ENCODE data around the gene EIF4G2.

Gene EIF4G2

DNA sequence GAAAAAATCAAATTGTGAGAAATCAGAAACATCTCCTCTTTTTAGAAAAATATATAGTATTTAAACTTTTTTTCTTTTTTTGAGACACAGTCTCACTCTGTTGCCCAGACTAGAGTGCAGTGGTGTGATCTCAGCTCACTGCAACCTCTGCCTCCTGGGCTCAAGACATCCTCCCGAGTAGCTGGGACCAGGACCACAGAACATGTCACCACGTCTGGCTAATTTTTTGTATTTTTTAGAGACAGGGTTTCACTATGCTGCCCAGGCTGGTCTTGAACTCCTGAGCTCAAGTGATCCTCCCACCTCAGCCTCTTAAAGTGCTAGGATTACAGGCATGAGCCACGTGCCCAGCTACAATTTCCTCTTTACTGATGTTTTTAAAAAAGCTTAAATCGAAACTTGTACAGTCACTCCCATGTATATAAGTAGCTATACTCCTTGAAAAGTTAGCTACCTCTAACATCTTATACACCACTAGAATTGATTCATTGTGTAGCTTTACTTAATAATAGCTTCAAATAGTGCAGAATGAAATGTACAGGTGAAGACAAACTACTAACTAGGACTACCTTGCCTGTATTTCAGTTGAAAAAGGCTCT is 10.3 kb downstream of the EIF4G2 start:
- DNase-seq (ENCODE audit: extremely low spot score) = no peak
- ChIA-PET POLR2A (interaction anchor here (5.5 kb wide), 1 partner anchor 10 kb away, joined by 63 read pairs; the partner anchor contains the start of gene EIF4G2), CTCF (interaction anchor here (1.4 kb wide), 1 partner anchor 136 kb away, joined by 4 read pairs; no protein-coding TSS in a partner anchor)
- TF ChIP-seq ARNT (IDR thresholded peaks at IDR 0.05) = no peak
- TF ChIP-seq ZNF384 (IDR thresholded peaks at IDR 0.05) = no peak
- no peak for TF ChIP-seq FOXK2 (IDR thresholded peaks at IDR 0.05)

- TF ChIP-seq L3MBTL2 (conservative IDR thresholded peaks at IDR 0.05) (no peak), FOXM1 (IDR thresholded peaks at IDR 0.05; ENCODE audit: borderline replicate concordance) (no peak), ELF4 (IDR thresholded peaks at IDR 0.05) (no peak), SUZ12 (IDR thresholded peaks at IDR 0.05) (no peak), NFRKB (IDR thresholded peaks at IDR 0.05) (no peak), FOXA1 (IDR thresholded peaks at IDR 0.05) (no peak), BHLHE40 (IDR thresholded peaks at IDR 0.05; ENCODE audit: borderline replicate concordance) (no peak), CTBP1 (IDR thresholded peaks at IDR 0.05; ENCODE audit: borderline replicate concordance) (no peak), SP1 (IDR thresholded peaks at IDR 0.05) (no peak), TARDBP (IDR thresholded peaks at IDR 0.05) (no peak), LEF1 (IDR thresholded peaks at IDR 0.05; ENCODE audit: borderline replicate concordance) (no peak)
- TF ChIP-seq, protein P1, sequence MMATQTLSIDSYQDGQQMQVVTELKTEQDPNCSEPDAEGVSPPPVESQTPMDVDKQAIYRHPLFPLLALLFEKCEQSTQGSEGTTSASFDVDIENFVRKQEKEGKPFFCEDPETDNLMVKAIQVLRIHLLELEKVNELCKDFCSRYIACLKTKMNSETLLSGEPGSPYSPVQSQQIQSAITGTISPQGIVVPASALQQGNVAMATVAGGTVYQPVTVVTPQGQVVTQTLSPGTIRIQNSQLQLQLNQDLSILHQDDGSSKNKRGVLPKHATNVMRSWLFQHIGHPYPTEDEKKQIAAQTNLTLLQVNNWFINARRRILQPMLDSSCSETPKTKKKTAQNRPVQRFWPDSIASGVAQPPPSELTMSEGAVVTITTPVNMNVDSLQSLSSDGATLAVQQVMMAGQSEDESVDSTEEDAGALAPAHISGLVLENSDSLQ (IDR thresholded peaks at IDR 0.05) = no peak
- ChIA-PET POLR2A (interaction anchor here (5.5 kb wide), 1 partner anchor 10 kb away, joined by 63 read pairs; the partner anchor contains the start of gene EIF4G2), CTCF (interaction anchor here (1.4 kb wide), 1 partner anchor 137 kb away, joined by 4 read pairs; no protein-coding TSS in a partner anchor)
- DNase-seq (ENCODE audit: extremely low spot score) = no peak
Observed at GRCh38 chr11:10797531-10797930, 11.2 kb downstream of the EIF4G2 start.

- ChIA-PET POLR2A (interaction anchor here (5.5 kb wide), 1 partner anchor 11 kb away, joined by 63 read pairs; the partner anchor contains the start of gene EIF4G2), CTCF (interaction anchor here (1.4 kb wide), 1 partner anchor 137 kb away, joined by 4 read pairs; no protein-coding TSS in a partner anchor)
- no peak for TF ChIP-seq TARDBP (IDR thresholded peaks at IDR 0.05)
- no peak for TF ChIP-seq FOXK2 (IDR thresholded peaks at IDR 0.05)
- no peak for TF ChIP-seq HDGF (IDR thresholded peaks at IDR 0.05; ENCODE audit: borderline replicate concordance)
- TF ChIP-seq CTBP1 (IDR thresholded peaks at IDR 0.05; ENCODE audit: borderline replicate concordance) = no peak
- TF ChIP-seq L3MBTL2 (conservative IDR thresholded peaks at IDR 0.05) = no peak
- TF ChIP-seq ELF4 (IDR thresholded peaks at IDR 0.05) = no peak
- TF ChIP-seq, protein P1 (IDR thresholded peaks at IDR 0.05) = no peak
- TF ChIP-seq ARNT (IDR thresholded peaks at IDR 0.05) = no peak
- TF ChIP-seq FOXA1 (IDR thresholded peaks at IDR 0.05) = no peak
- TF ChIP-seq FOXM1 (IDR thresholded peaks at IDR 0.05; ENCODE audit: borderline replicate concordance) = no peak
- no peak for TF ChIP-seq NFRKB (IDR thresholded peaks at IDR 0.05)
- no peak for TF ChIP-seq SP1 (IDR thresholded peaks at IDR 0.05)
- TF ChIP-seq ZNF384 (IDR thresholded peaks at IDR 0.05) = no peak
- no peak for TF ChIP-seq LEF1 (IDR thresholded peaks at IDR 0.05; ENCODE audit: borderline replicate concordance)
- TF ChIP-seq BHLHE40 (IDR thresholded peaks at IDR 0.05; ENCODE audit: borderline replicate concordance) = no peak
- no peak for TF ChIP-seq SUZ12 (IDR thresholded peaks at IDR 0.05)
- DNase-seq (ENCODE audit: extremely low spot score) = no peak
Observed at GRCh38 chr11:10797001-10797400, 11.7 kb downstream of the EIF4G2 start.

DNA sequence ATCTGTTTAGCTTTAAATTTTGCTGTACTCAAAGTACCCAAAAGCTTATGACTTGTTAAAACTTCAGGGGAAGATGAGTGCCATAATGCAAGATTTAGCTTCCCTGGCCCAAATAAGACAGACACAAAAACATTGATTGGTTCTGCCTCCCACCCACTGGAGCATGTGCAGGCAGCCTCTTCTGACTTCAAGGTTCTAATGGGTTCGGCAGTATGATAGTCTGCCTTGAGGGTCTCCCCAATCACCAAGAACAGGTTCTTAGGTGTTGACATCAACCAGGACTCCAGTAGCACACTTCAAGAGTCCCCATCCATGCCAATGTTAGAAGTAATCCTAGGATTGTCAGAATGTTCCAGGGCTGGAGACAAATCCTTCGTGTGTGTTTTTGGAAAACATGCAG is 12.5 kb downstream of the EIF4G2 start:
- TF ChIP-seq NFRKB (IDR thresholded peaks at IDR 0.05) (no peak), SP1 (IDR thresholded peaks at IDR 0.05) (no peak), ELF4 (IDR thresholded peaks at IDR 0.05) (no peak), ZNF384 (IDR thresholded peaks at IDR 0.05) (no peak), HDGF (IDR thresholded peaks at IDR 0.05; ENCODE audit: borderline replicate concordance) (no peak), SUZ12 (IDR thresholded peaks at IDR 0.05) (no peak), LEF1 (IDR thresholded peaks at IDR 0.05; ENCODE audit: borderline replicate concordance) (no peak), CTBP1 (IDR thresholded peaks at IDR 0.05; ENCODE audit: borderline replicate concordance) (no peak), FOXA1 (IDR thresholded peaks at IDR 0.05) (no peak), FOXM1 (IDR thresholded peaks at IDR 0.05; ENCODE audit: borderline replicate concordance) (no peak), FOXK2 (IDR thresholded peaks at IDR 0.05) (no peak), ARNT (IDR thresholded peaks at IDR 0.05) (no peak), BHLHE40 (IDR thresholded peaks at IDR 0.05; ENCODE audit: borderline replicate concordance) (no peak), L3MBTL2 (conservative IDR thresholded peaks at IDR 0.05) (no peak), TARDBP (IDR thresholded peaks at IDR 0.05) (no peak)
- TF ChIP-seq, protein P1 (IDR thresholded peaks at IDR 0.05) = no peak
- DNase-seq (ENCODE audit: extremely low spot score) = no peak

DNA sequence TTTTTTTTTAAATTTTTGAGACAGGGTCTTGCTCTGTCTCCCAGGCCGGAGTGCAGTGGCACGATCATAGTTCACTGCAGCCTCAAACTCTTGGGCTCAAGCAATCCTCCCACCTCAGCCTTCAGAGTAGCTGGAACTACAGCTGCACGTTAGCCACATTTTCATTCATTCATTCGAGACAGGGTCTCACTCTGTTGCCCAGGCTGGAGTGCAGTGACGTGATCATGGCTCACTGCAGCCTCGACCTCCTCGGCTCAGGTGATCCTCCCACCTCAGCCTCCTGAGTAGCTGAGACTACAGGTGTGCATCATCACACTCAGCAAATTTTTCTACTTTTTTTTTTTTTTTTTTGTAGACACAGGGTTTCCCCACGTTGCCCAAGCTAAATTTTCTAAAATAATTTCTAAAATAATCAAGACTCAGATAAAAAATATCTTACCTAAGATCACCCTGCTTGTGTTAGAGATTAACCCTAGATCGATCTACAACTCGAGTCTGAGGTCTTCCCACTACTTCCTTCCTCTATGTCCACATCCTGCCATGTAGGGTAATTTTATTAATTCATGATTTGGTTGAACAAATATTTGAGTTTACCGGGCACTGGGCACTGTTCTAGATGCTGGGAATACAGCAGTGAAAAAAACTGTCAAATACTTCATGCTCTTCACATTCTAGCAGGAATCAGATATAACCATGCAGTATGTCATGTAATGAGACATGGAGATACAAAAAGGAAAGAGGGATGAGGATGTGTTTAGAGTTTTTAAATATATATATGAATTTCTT is 15.1 kb downstream of the EIF4G2 start:
- DNase-seq (ENCODE audit: extremely low spot score) = no peak
- ChIA-PET POLR2A (interaction anchor here (1.8 kb wide), 1 partner anchor 15 kb away, joined by 21 read pairs; the partner anchor contains the start of gene EIF4G2), CTCF (interaction anchor here (0.7 to 2.8 kb wide), 8 partner anchors 9 to 234 kb away, joined by 3 to 12 read pairs (median 6); no protein-coding TSS in a partner anchor)
- no peak for TF ChIP-seq ELF4 (IDR thresholded peaks at IDR 0.05)
- TF ChIP-seq SP1 (IDR thresholded peaks at IDR 0.05) = no peak
- no peak for TF ChIP-seq LEF1 (IDR thresholded peaks at IDR 0.05; ENCODE audit: borderline replicate concordance)
- TF ChIP-seq HDGF (IDR thresholded peaks at IDR 0.05; ENCODE audit: borderline replicate concordance) = no peak
- TF ChIP-seq, protein P1 (IDR thresholded peaks at IDR 0.05) = no peak

More for the DNA sequence above, 12.5 kb downstream of the EIF4G2 start:
- ChIA-PET CTCF (interaction anchor here (0.6 kb wide), 1 partner anchor 232 kb away, joined by 3 read pairs; no protein-coding TSS in a partner anchor), POLR2A (interaction anchor here (0.7 to 5.5 kb wide), 3 partner anchors 12 to 135 kb away, joined by 3 to 63 read pairs (median 4); partner anchors contain the start of gene EIF4G2)

Measured in HEK293T (cell line).